Liver (tissue), 9 donors: ENCODE results near the gene REL. TPM values are rescaled to one million over a fixed set of nuclear protein-coding genes. Genes with fewer than 3 reads are reported as not detected.

Source experiments
- DNase-seq: peaks from one replicate; pipeline ENCODE4 v3.0.0-alpha.2; 2017; ENCODE audit warnings: low spot score
- H3K27ac ChIP-seq, 2 donors: one replicate each; pipeline ENCODE4 v1.7.0; 2013; ENCODE audit warnings: inconsistent platforms in 2 of 2, low read length in 2 of 2, control low read depth in 1 of 2, low read depth in 1 of 2, mild to moderate bottlenecking in 1 of 2
- H3K27me3 ChIP-seq, 4 donors: one replicate each; pipeline versions ENCODE4 v1.6.1 to v1.7.0; 2013; ENCODE audit warnings: low read length in 3 of 4, inconsistent platforms in 1 of 4, mild to moderate bottlenecking in 1 of 4, moderate library complexity in 1 of 4; ENCODE audit not compliant: control insufficient read depth in 4 of 4, insufficient read depth in 4 of 4
- H3K36me3 ChIP-seq, 4 donors: one replicate each; pipeline versions ENCODE4 v1.6.1 to v1.7.0; 2013; ENCODE audit warnings: low read length in 3 of 4, mild to moderate bottlenecking in 3 of 4, low read depth in 1 of 4, moderate library complexity in 1 of 4; ENCODE audit not compliant: control insufficient read depth in 4 of 4, insufficient read depth in 3 of 4
- H3K4me1 ChIP-seq, 4 donors: one replicate each; pipeline versions ENCODE4 v1.6.1 to v1.7.0; 2013; ENCODE audit warnings: low read length in 3 of 4, mild to moderate bottlenecking in 3 of 4, moderate library complexity in 1 of 4; ENCODE audit not compliant: control insufficient read depth in 4 of 4, insufficient read depth in 4 of 4
- H3K4me3 ChIP-seq, 3 donors: one replicate each; pipeline versions ENCODE4 v1.6.1 to v1.7.0; 2013; ENCODE audit warnings: low read length in 3 of 3, control low read depth in 1 of 3, low read depth in 1 of 3, mild to moderate bottlenecking in 1 of 3
- H3K9ac ChIP-seq, 2 donors: one replicate each; pipeline ENCODE4 v1.7.0; 2013; ENCODE audit warnings: low read length in 2 of 2, mild to moderate bottlenecking in 2 of 2, moderate library complexity in 2 of 2, control low read depth in 1 of 2, low read depth in 1 of 2
- H3K9me3 ChIP-seq, 4 donors: one replicate each; pipeline versions ENCODE4 v1.6.1 to v1.7.0; 2013; ENCODE audit warnings: low read length in 3 of 4; ENCODE audit not compliant: control insufficient read depth in 4 of 4
- CTCF ChIP-seq: fragments of 150-350 bp; IDR thresholded peaks from 2 replicates; pipeline ENCODE4 v1.5.1; 2017; ENCODE audit warnings: improper control_type of control experiment, low read depth, low read length; ENCODE audit not compliant: missing input control
- EGR1 ChIP-seq, 2 donors: IDR thresholded peaks; 2 replicates each; pipeline ENCODE4 v1.6.1; 2016 to 2018; ENCODE audit warnings: antibody characterized with exemption in 2 of 2, low read depth in 2 of 2
- FOXA1 ChIP-seq: IDR thresholded peaks from 2 replicates; pipeline ENCODE4 v1.6.1; 2016; ENCODE audit warnings: antibody characterized with exemption
- GABPA ChIP-seq, 2 donors: IDR thresholded peaks in 1 of 2; conservative IDR thresholded peaks in 1 of 2; 2 replicates each; pipeline ENCODE4 v1.6.1; 2016; ENCODE audit warnings: antibody characterized with exemption in 2 of 2, mild to moderate bottlenecking in 1 of 2, moderate library complexity in 1 of 2
- HNF4A ChIP-seq, 2 donors: conservative IDR thresholded peaks; 2 replicates each; pipeline ENCODE4 v1.6.1; 2016; ENCODE audit warnings: antibody characterized with exemption in 2 of 2, mild to moderate bottlenecking in 2 of 2
- HNF4G ChIP-seq: IDR thresholded peaks from 2 replicates; pipeline ENCODE4 v1.6.1; 2016; ENCODE audit warnings: antibody characterized with exemption
- JUND ChIP-seq, 2 donors: IDR thresholded peaks; 2 replicates each; pipeline ENCODE4 v1.6.1; 2016; ENCODE audit warnings: antibody characterized with exemption in 2 of 2
- MAX ChIP-seq: IDR thresholded peaks from 2 replicates; pipeline ENCODE4 v1.6.1; 2016; ENCODE audit warnings: antibody characterized with exemption
- NR2F2 ChIP-seq: IDR thresholded peaks from 2 replicates; pipeline ENCODE4 v1.6.1; 2016; ENCODE audit warnings: antibody characterized with exemption
- RAD21 ChIP-seq, 2 donors: IDR thresholded peaks; 2 replicates each; pipeline ENCODE4 v1.6.1; 2016; ENCODE audit warnings: antibody characterized with exemption in 2 of 2, mild to moderate bottlenecking in 2 of 2
- REST ChIP-seq: IDR thresholded peaks from 2 replicates; pipeline ENCODE4 v1.6.1; 2016; ENCODE audit warnings: antibody characterized with exemption, mild to moderate bottlenecking
- RXRA ChIP-seq, 2 donors: IDR thresholded peaks; 2 replicates each; pipeline ENCODE4 v1.6.1; 2017 to 2018; ENCODE audit warnings: antibody characterized with exemption in 2 of 2, mild to moderate bottlenecking in 1 of 2
- SP1 ChIP-seq: IDR thresholded peaks from 2 replicates; pipeline ENCODE4 v1.6.1; 2018; ENCODE audit warnings: antibody characterized with exemption, mild to moderate bottlenecking
- TAF1 ChIP-seq: conservative IDR thresholded peaks from 2 replicates; pipeline ENCODE4 v1.6.1; 2016; ENCODE audit warnings: antibody characterized with exemption, mild to moderate bottlenecking
- YY1 ChIP-seq: IDR thresholded peaks from 2 replicates; pipeline ENCODE4 v1.6.1; 2016; ENCODE audit warnings: antibody characterized with exemption, mild to moderate bottlenecking
- ZBTB33 ChIP-seq: IDR thresholded peaks from 2 replicates; pipeline ENCODE4 v1.6.1; 2016; ENCODE audit warnings: antibody characterized with exemption
- WGBS: extraction: QIAGEN DNeasy Blood & Tissue Kit; methylation state at CpG from one replicate; pipeline ENCODE4 v1.1.7; 2013; 5-methylcytosine and 5-hydroxymethylcytosine counted together
- polyA plus RNA-seq, 2 donors: library from polyadenylated mRNA; stranded (reverse) in 1 of 2; unstranded in 1 of 2; fragments of 200-250 nt in 1 of 2; fragments of >200 nt in 1 of 2; fragmentation: Nextera tagmentation in 1 of 2; extraction: Ambion mirVana in 1 of 2; gene quantifications; one replicate each; pipeline versions ENCODE4 v1.2.1 to v1.2.3, GENCODE V29; 2013 to 2015
- total RNA-seq, 2 donors: library from RNA; depleted of rRNA; stranded (reverse); fragments of >200 nt; gene quantifications; one replicate each; pipeline ENCODE4 v1.2.3, GENCODE V29; 2014
- donor health status: healthy.
- donor health status: healthy.
- donor health status: healthy.
- donor health status: healthy.
- donor health status: healthy.

The REL gene
- total and polyA plus RNA-seq, 4 donors = 1.1 to 7.0 (median 4.4) TPM

GRCh38 chr2:60883896-60884295 lies 2.5 kb downstream of the REL start:
- no peak overlapping the region for H3K4me3 ChIP-seq
- H3K4me1 ChIP-seq = peaks cover 0 to 30% (median 16%) of the 10 kb centered on the region in 4 donors
- peak overlapping the region; percentile 44 to 94 for H3K9ac ChIP-seq
- H3K27ac ChIP-seq = no peak overlapping the region
- no peaks in the 10 kb centered on the region for H3K36me3 ChIP-seq
- WGBS = 32% methylated on average over 2 of the region's 2 CpGs
- H3K27me3 ChIP-seq = no peaks in the 10 kb centered on the region
- no peaks in the 10 kb centered on the region for H3K9me3 ChIP-seq
- TF ChIP-seq GABPA (IDR thresholded peaks at IDR 0.05 in 1 of 2, conservative IDR thresholded peaks at IDR 0.05 in 1 of 2) (no peak), YY1 (no peak), NR2F2 (no peak), EGR1 (IDR thresholded peaks at IDR 0.05; ENCODE audit: low read depth in 2 of 2) (no peak), JUND (IDR thresholded peaks at IDR 0.05) (no peak), TAF1 (no peak), FOXA1 (no peak), RXRA (IDR thresholded peaks at IDR 0.05) (no peak), HNF4G (no peak), REST (no peak), HNF4A (conservative IDR thresholded peaks at IDR 0.05) (no peak), RAD21 (IDR thresholded peaks at IDR 0.05) (no peak), SP1 (no peak), ZBTB33 (no peak), MAX (no peak), CTCF (no peak)
- DNase-seq = no peak

GRCh38 chr2:60884800-60885199 lies 3.4 kb downstream of the REL start:
- peaks cover 0 to 30% (median 16%) of the 10 kb centered on the region in 4 donors for H3K4me1 ChIP-seq
- TF ChIP-seq RXRA (IDR thresholded peaks at IDR 0.05) (no peak), YY1 (no peak), FOXA1 (no peak), HNF4G (no peak), HNF4A (conservative IDR thresholded peaks at IDR 0.05) (no peak), NR2F2 (no peak), JUND (IDR thresholded peaks at IDR 0.05) (no peak), MAX (no peak), EGR1 (IDR thresholded peaks at IDR 0.05; ENCODE audit: low read depth in 2 of 2) (no peak), CTCF (no peak), TAF1 (no peak), GABPA (IDR thresholded peaks at IDR 0.05 in 1 of 2, conservative IDR thresholded peaks at IDR 0.05 in 1 of 2) (no peak), REST (no peak), SP1 (no peak)

More at GRCh38 chr2:60884800-60885199, 3.4 kb downstream of the REL start:
- Histone ChIP-seq H3K27ac (peak overlapping the region in 1 of 2 donors; percentile 61), H3K4me3 (no peak overlapping the region), H3K27me3 (no peaks in the 10 kb centered on the region), H3K9me3 (no peaks in the 10 kb centered on the region), H3K9ac (peak overlapping the region; percentile 36 to 94), H3K36me3 (no peaks in the 10 kb centered on the region)
- no peak for DNase-seq
- 34% methylated on average over 2 of the region's 2 CpGs for WGBS
